Right lobe of liver (tissue), 4 donors: Measurements from ENCODE around the gene PHKG1.

Experiments
- CTCF ChIP-seq, 4 donors: fragments of 200-600 bp in 3 of 4; fragments of 450-650 bp in 1 of 4; IDR thresholded peaks; one replicate each; pipeline versions ENCODE4 v1.5.1 to v1.8.0; 2016 to 2022; ENCODE audit warnings: antibody characterized with exemption in 4 of 4, mild to moderate bottlenecking in 2 of 4
- POLR2A ChIP-seq: fragments of 450-650 bp; IDR thresholded peaks from one replicate; pipeline ENCODE4 v1.6.1; 2017; ENCODE audit warnings: antibody characterized with exemption, mild to moderate bottlenecking
- donor health status: DM: no; HTN: no; CAD: no.
- donor health status: DM: no; HTN: no; CAD: no.
- donor health status: DM: no; HTN: yes; CAD: no.

- TF ChIP-seq CTCF (IDR thresholded peaks at IDR 0.05) = no peak
- no peak for TF ChIP-seq POLR2A
Observed at GRCh38 chr7:56099653-56100052, 6.9 kb upstream of the PHKG1 start.
